NCI-H526 treated with DMSO at 0.1 percent for 48 hours (cell line): ENCODE data around the gene MYO7B.
A peak's percentile ranks its signal among the peaks of the same experiment; 100 is the strongest.

Source experiments
- DNase-seq: peaks from one replicate; lab custom pipeline; 2025; lab: John Stamatoyannopoulos, UW

The MYO7B gene

GRCh38 chr2:127535422-127535901, at the start of gene MYO7B:
Gene MYO7B (plus strand): TSS chr2:127535683. CDS start chr2:127559723, 24,040 bp downstream.
- peak; percentile 9 for DNase-seq

- no peak for DNase-seq
These were observed 49.8 kb upstream of the MYO7B start for GRCh38 chr2:127485694-127486071.

- DNase-seq, result no peak
These were observed 49.0 kb upstream of the MYO7B start for GRCh38 chr2:127486247-127487058.

GRCh38 chr2:127490283-127490682, 45.2 kb upstream of the MYO7B start:
- no peak for DNase-seq

GRCh38 chr2:127498386-127498785, 37.1 kb upstream of the MYO7B start:
- no peak for DNase-seq

- no peak for DNase-seq
These were observed 32.0 kb upstream of the MYO7B start for GRCh38 chr2:127503491-127503890.

GRCh38 chr2:127504552-127505430, 30.7 kb upstream of the MYO7B start:
- DNase-seq, result no peak

GRCh38 chr2:127506510-127506909, 29.0 kb upstream of the MYO7B start:
- DNase-seq, result no peak

- DNase-seq, result no peak
These were observed 27.4 kb upstream of the MYO7B start for GRCh38 chr2:127508023-127508630.

- DNase-seq, result no peak
These were observed 26.9 kb upstream of the MYO7B start for GRCh38 chr2:127508631-127509034.

- no peak for DNase-seq
These were observed 25.4 kb upstream of the MYO7B start for GRCh38 chr2:127510073-127510472.

GRCh38 chr2:127511090-127511695, 24.3 kb upstream of the MYO7B start:
- no peak for DNase-seq

- DNase-seq, result no peak
These were observed 23.6 kb upstream of the MYO7B start for GRCh38 chr2:127511917-127512316.

GRCh38 chr2:127512362-127512761, 23.1 kb upstream of the MYO7B start:
- no peak for DNase-seq

- no peak for DNase-seq
These were observed 21.4 kb upstream of the MYO7B start for GRCh38 chr2:127514076-127514475.

GRCh38 chr2:127514485-127514884, 21.0 kb upstream of the MYO7B start:
- no peak for DNase-seq

GRCh38 chr2:127515383-127515915, 20.0 kb upstream of the MYO7B start:
- DNase-seq, result peak; percentile 67

GRCh38 chr2:127516041-127516762, 19.3 kb upstream of the MYO7B start:
- no peak for DNase-seq

GRCh38 chr2:127517465-127517864, 18.0 kb upstream of the MYO7B start:
- no peak for DNase-seq

GRCh38 chr2:127520424-127520823, 15.1 kb upstream of the MYO7B start:
- no peak for DNase-seq
